Panc1 (cell line): ENCODE data around the gene MAG. TPM values are rescaled to one million over a fixed set of nuclear protein-coding genes. Genes with fewer than 3 reads are reported as not detected.

Source experiments
- ATAC-seq: fragments of 200-7000 bp; cut with Tn5 transposase; 2 replicates; pipeline ENCODE4 v1.9.1; 2020; ENCODE audit warnings: mild to moderate bottlenecking, moderate library complexity
- BruUV-seq: library from RNA; stranded (reverse); fragments of 400-500 nt; replicated peaks from 2 replicates; lab custom pipeline; 2021; lab: Mats Ljungman, UMichigan
- CTCF ChIA-PET: fragments of 300-600 bp; sonication (Branson Sonifier 250); formaldehyde crosslinking; loops from one replicate; lab custom pipeline; 2022; ENCODE audit warnings: antibody characterized with exemption; lab: Charles Lee
- POLR2A ChIA-PET: fragments of 300-600 bp; sonication (Branson Sonifier 250); formaldehyde crosslinking; loops from one replicate; lab custom pipeline; 2022; ENCODE audit warnings: antibody characterized with exemption; lab: Charles Lee
- DNase-seq: peaks from one replicate; pipeline ENCODE4 v3.0.0-alpha.2; 2010; ENCODE audit warnings: low read depth, low spot score
- H3K27ac ChIP-seq: 2 replicates; pipeline ENCODE4 v1.5.1; 2011; ENCODE audit warnings: mild to moderate bottlenecking, low read length, inconsistent platforms
- H3K27me3 ChIP-seq: fragments of 200-500 bp; sonication (Bioruptor generic); 2 replicates; pipeline ENCODE4 v1.6.0; 2014; ENCODE audit warnings: low read length, inconsistent platforms; ENCODE audit not compliant: control insufficient read depth, insufficient read depth
- H3K36me3 ChIP-seq: fragments of 200-500 bp; sonication (Bioruptor generic); 2 replicates; pipeline ENCODE4 v1.5.1; 2014; ENCODE audit warnings: inconsistent platforms, mild to moderate bottlenecking, low read length, moderate library complexity; ENCODE audit not compliant: control insufficient read depth, insufficient read depth
- H3K4me1 ChIP-seq: 2 replicates; pipeline ENCODE4 v1.5.1; 2011; ENCODE audit warnings: inconsistent platforms, mild to moderate bottlenecking, low read length, moderate library complexity; ENCODE audit not compliant: control insufficient read depth, insufficient read depth
- H3K4me3 ChIP-seq, 2 experiments: 2 replicates each; pipeline ENCODE4 v1.5.1; 2011 to 2012; ENCODE audit warnings: low read depth in 2 of 2, low read length in 2 of 2, mild to moderate bottlenecking in 2 of 2, inconsistent platforms in 1 of 2, moderate library complexity in 1 of 2
- H3K9me3 ChIP-seq: fragments of 200-500 bp; sonication (Bioruptor generic); 2 replicates; pipeline ENCODE4 v1.5.1; 2014; ENCODE audit warnings: low read depth, mild to moderate bottlenecking, inconsistent platforms, low read length, moderate library complexity; ENCODE audit not compliant: control insufficient read depth, insufficient read depth
- CTCF ChIP-seq: fragments of 450-650 bp; IDR thresholded peaks from 2 replicates; pipeline ENCODE4 v1.5.1; 2017; ENCODE audit warnings: mild to moderate bottlenecking
- POLR2AphosphoS5 ChIP-seq: IDR thresholded peaks from 2 replicates; pipeline ENCODE4 v1.6.1; 2012; ENCODE audit warnings: mild to moderate bottlenecking, low read depth, low read length, moderate library complexity
- REST ChIP-seq, 2 experiments: IDR thresholded peaks; 2 replicates each; pipeline ENCODE4 v1.6.1; 2011 to 2012; ENCODE audit warnings: low read depth in 2 of 2, control low read depth in 1 of 2, low read length in 1 of 2, mild to moderate bottlenecking in 1 of 2, moderate library complexity in 1 of 2; ENCODE audit not compliant: insufficient read depth in 1 of 2
- SIN3A ChIP-seq: IDR thresholded peaks from 2 replicates; pipeline ENCODE4 v1.6.1; 2012; ENCODE audit warnings: low read depth, mild to moderate bottlenecking, low read length, moderate library complexity, borderline replicate concordance; ENCODE audit not compliant: insufficient read depth
- TCF7L2 ChIP-seq: IDR thresholded peaks from 2 replicates; pipeline ENCODE4 v1.6.1; 2011; ENCODE audit warnings: mild to moderate bottlenecking, low read depth, low read length, inconsistent platforms
- in situ Hi-C: cut with HindIII; loops from 2 replicates; pipeline ENCODE4 v1.10.0; 2016; ENCODE audit warnings: low sequenced_read_pairs, low pct_unique_long_range_greater_than_20kb
- intact Hi-C: fragments of 100-400 bp; cut with micrococcal nuclease; formaldehyde crosslinking; loops from one replicate; pipeline ENCODE4 v1.10.0; 2022; ENCODE audit not compliant: unreplicated experiment
- total RNA-seq: library from RNA; stranded (reverse); gene quantifications from one replicate; pipeline ENCODE4 v1.2.1, GENCODE V29; 2021; ENCODE audit not compliant: unreplicated experiment

The MAG gene
- total RNA-seq, 1 experiment from 2014 or later, result not detected

GRCh38 chr19:35327642-35328041 lies 35.7 kb downstream of the MAG start:
- peak; percentile 75 for ATAC-seq
- no peaks in the 10 kb centered on the region for H3K4me1 ChIP-seq
- in situ Hi-C loops (no loop called here), intact Hi-C loops (no loop called here)
- no peak overlapping the region for H3K4me3 ChIP-seq
- H3K27ac ChIP-seq, result no peak overlapping the region
- CTCF ChIA-PET, result no interaction called here
- POLR2A ChIA-PET, result no interaction called here
- no peaks in the 10 kb centered on the region for H3K36me3 ChIP-seq
- DNase-seq, result no peak
- TF ChIP-seq CTCF (no peak), REST (IDR thresholded peaks at IDR 0.05; ENCODE audit: insufficient read depth in 1 of 2, low read depth in 2 of 2, low read length in 1 of 2) (no peak), POLR2AphosphoS5 (no peak), TCF7L2 (no peak), SIN3A (no peak)
- BruUV-seq, result no TSS peak
- no peaks in the 10 kb centered on the region for H3K9me3 ChIP-seq
- no peaks in the 10 kb centered on the region for H3K27me3 ChIP-seq

DNA sequence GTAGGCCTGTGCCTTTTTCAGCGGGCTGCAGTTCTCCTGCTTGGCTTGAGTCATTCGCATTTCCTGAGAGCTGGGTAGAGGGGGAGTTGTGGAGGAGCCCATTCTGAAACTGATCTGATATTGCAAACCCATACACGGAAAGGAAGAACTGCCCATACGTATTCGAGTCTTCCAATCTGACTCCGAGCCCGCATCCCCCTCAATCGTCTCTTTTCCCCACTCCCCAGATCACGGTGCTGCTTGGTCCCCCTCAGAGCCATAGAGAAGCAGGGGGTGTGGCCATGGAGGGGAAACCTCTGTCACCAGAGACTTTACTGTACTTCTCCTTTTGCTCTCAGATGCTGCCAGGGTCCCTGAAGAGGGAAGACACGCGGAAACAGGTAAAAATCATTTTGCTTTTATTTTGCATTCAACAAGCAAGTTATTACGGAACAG lies 36.9 kb downstream of the MAG start, which contains the start of gene CD22:
Gene CD22 (plus strand): TSS at position 337 of the 435 bp plus-strand sequence. CDS start 2,854 bp downstream, outside the sequence.
- ATAC-seq (no peak), DNase-seq (no peak)
- no peak for TF ChIP-seq REST (IDR thresholded peaks at IDR 0.05; ENCODE audit: insufficient read depth in 1 of 2, low read depth in 2 of 2, low read length in 1 of 2)
- no peak for TF ChIP-seq TCF7L2
- no peak for TF ChIP-seq POLR2AphosphoS5
- TF ChIP-seq CTCF, result no peak
- TF ChIP-seq SIN3A, result no peak
- ChIA-PET CTCF (no interaction called here), POLR2A (no interaction called here)
- Histone ChIP-seq H3K9me3 (no peaks in the 10 kb centered on the region), H3K4me1 (no peaks in the 10 kb centered on the region), H3K4me3 (no peak within 1 kb of the TSS), H3K27ac (no peak within 1 kb of the TSS), H3K27me3 (no peaks in the 10 kb centered on the region), H3K36me3 (no peaks in the 10 kb centered on the region)
- in situ Hi-C loops, result no loop called here
- BruUV-seq, result no TSS peak
- intact Hi-C loops, result no loop called here
